ENCODE data around the gene NHS.

GRCh38 chrX:17617806-17618205 is 242.8 kb downstream of the NHS start:
- TF ChIP-seq POLR2A (IDR thresholded peaks at IDR 0.05): no peak
- TF ChIP-seq CTCF (IDR thresholded peaks at IDR 0.05): no peak
